ENCODE results near the gene OR4D1.

DNA sequence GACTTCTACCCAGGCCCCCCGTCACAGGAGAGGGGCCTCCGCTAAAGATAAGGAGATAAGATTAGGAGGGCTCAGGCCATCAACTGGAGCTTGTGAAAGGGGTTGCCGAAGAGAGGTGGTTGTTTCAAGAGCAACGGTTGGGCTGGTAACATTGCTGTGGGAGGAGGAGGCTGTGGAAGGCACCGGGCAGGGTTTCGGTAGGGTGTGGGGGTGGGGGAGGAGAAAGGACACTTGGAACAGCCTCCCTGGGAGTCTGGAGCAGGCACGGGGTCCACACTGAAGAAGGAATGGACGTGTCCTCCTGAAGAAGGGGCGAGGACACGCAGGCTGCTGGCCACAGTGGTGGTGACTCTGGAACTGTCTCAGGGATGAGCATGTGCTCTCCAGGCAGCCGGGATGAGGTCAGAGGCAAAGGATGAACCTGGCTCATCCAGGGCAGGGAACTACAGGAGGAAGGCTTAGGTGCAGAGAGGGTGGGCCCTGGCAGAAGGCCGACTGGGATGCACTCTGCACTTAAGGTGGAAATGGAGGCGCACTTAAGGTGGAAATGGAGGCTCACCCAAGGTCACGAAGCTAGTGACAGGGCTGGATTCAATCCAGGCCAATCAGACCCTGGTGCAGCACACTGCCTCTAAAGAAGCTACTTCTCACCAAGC lies 43.2 kb downstream of the OR4D1 start:
- TF ChIP-seq, protein P1, sequence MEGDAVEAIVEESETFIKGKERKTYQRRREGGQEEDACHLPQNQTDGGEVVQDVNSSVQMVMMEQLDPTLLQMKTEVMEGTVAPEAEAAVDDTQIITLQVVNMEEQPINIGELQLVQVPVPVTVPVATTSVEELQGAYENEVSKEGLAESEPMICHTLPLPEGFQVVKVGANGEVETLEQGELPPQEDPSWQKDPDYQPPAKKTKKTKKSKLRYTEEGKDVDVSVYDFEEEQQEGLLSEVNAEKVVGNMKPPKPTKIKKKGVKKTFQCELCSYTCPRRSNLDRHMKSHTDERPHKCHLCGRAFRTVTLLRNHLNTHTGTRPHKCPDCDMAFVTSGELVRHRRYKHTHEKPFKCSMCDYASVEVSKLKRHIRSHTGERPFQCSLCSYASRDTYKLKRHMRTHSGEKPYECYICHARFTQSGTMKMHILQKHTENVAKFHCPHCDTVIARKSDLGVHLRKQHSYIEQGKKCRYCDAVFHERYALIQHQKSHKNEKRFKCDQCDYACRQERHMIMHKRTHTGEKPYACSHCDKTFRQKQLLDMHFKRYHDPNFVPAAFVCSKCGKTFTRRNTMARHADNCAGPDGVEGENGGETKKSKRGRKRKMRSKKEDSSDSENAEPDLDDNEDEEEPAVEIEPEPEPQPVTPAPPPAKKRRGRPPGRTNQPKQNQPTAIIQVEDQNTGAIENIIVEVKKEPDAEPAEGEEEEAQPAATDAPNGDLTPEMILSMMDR (IDR thresholded peaks at IDR 0.05 in 2 of 3, conservative IDR thresholded peaks at IDR 0.05 in 1 of 3; ENCODE audit: insufficient read depth in 2 of 3, low read depth in 1 of 3, low read length in 3 of 3) = no peak
- TF ChIP-seq BRF1 (IDR thresholded peaks at IDR 0.05; ENCODE audit: borderline replicate concordance, extremely low read depth, insufficient read length) (no peak), SP1 (CRISPR knock-in tag; IDR thresholded peaks at IDR 0.05) (no peak), RFX5 (IDR thresholded peaks at IDR 0.05; ENCODE audit: low read depth, low read length) (no peak), RAD21 (CRISPR knock-in tag; conservative IDR thresholded peaks at IDR 0.05 in 1 of 2, IDR thresholded peaks at IDR 0.05 in 1 of 2) (no peak), SMAD1 (IDR thresholded peaks at IDR 0.05; ENCODE audit: low read depth, low read length, partially characterized antibody) (no peak), CHCHD3 (CRISPR knock-in tag; IDR thresholded peaks at IDR 0.05) (no peak), HDGF (IDR thresholded peaks at IDR 0.05) (no peak), POLR2AphosphoS5 (IDR thresholded peaks at IDR 0.05; ENCODE audit: control insufficient read depth, insufficient read depth, low read depth, low read length) (no peak)
- TF ChIP-seq, protein P2, sequence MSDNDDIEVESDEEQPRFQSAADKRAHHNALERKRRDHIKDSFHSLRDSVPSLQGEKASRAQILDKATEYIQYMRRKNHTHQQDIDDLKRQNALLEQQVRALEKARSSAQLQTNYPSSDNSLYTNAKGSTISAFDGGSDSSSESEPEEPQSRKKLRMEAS (CRISPR knock-in tag; IDR thresholded peaks at IDR 0.05) = no peak
- TF ChIP-seq, protein P3, sequence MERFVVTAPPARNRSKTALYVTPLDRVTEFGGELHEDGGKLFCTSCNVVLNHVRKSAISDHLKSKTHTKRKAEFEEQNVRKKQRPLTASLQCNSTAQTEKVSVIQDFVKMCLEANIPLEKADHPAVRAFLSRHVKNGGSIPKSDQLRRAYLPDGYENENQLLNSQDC (CRISPR knock-in tag; IDR thresholded peaks at IDR 0.05) = no peak
- TF ChIP-seq, protein P4, sequence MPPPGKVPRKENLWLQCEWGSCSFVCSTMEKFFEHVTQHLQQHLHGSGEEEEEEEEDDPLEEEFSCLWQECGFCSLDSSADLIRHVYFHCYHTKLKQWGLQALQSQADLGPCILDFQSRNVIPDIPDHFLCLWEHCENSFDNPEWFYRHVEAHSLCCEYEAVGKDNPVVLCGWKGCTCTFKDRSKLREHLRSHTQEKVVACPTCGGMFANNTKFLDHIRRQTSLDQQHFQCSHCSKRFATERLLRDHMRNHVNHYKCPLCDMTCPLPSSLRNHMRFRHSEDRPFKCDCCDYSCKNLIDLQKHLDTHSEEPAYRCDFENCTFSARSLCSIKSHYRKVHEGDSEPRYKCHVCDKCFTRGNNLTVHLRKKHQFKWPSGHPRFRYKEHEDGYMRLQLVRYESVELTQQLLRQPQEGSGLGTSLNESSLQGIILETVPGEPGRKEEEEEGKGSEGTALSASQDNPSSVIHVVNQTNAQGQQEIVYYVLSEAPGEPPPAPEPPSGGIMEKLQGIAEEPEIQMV (tag; conservative IDR thresholded peaks at IDR 0.05; ENCODE audit: low read depth) = no peak
